GM12801 (cell line): ENCODE measurements around the gene EHBP1.

ENCODE experiments used
- TF ChIP-seq, protein P1 (sequence below): IDR thresholded peaks from one replicate; pipeline ENCODE4 v1.5.1; 2011; ENCODE audit warnings: control low read depth; ENCODE audit not compliant: insufficient read length; ENCODE audit errors: extremely low read depth

The EHBP1 gene

GRCh38 chr2:63071664-63072063, 366.2 kb downstream of the EHBP1 start:
- TF ChIP-seq, protein P1, sequence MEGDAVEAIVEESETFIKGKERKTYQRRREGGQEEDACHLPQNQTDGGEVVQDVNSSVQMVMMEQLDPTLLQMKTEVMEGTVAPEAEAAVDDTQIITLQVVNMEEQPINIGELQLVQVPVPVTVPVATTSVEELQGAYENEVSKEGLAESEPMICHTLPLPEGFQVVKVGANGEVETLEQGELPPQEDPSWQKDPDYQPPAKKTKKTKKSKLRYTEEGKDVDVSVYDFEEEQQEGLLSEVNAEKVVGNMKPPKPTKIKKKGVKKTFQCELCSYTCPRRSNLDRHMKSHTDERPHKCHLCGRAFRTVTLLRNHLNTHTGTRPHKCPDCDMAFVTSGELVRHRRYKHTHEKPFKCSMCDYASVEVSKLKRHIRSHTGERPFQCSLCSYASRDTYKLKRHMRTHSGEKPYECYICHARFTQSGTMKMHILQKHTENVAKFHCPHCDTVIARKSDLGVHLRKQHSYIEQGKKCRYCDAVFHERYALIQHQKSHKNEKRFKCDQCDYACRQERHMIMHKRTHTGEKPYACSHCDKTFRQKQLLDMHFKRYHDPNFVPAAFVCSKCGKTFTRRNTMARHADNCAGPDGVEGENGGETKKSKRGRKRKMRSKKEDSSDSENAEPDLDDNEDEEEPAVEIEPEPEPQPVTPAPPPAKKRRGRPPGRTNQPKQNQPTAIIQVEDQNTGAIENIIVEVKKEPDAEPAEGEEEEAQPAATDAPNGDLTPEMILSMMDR = no peak

GRCh38 chr2:63073994-63074393, 368.5 kb downstream of the EHBP1 start:
- TF ChIP-seq, protein P1 = no peak

GRCh38 chr2:63078852-63079606, 373.5 kb downstream of the EHBP1 start:
- TF ChIP-seq, protein P1 = no peak

DNA sequence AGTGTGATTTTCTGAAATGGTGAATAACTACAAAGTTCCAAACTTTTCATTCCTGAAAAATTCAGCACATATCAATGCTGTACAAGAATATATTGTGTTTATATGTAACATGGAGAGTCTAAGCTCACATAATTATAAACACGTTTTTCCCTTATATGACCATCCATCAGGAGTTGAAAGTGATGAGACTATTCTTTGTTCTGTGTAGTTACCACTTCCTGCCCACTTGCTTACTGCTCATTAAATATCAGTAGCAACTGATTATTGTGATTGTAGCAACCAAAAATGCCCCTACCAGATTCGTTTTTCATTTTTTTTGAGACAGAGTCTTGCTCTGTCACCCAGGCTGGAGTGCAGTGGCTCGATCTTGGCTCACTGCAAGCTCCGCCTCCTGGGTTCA, 375.9 kb downstream of the EHBP1 start:
- TF ChIP-seq, protein P1 = no peak

GRCh38 chr2:63086687-63087086, 381.2 kb downstream of the EHBP1 start:
- TF ChIP-seq, protein P1 = no peak

- TF ChIP-seq, protein P1 = no peak
These were observed 386.9 kb downstream of the EHBP1 start for GRCh38 chr2:63092401-63092800.

DNA sequence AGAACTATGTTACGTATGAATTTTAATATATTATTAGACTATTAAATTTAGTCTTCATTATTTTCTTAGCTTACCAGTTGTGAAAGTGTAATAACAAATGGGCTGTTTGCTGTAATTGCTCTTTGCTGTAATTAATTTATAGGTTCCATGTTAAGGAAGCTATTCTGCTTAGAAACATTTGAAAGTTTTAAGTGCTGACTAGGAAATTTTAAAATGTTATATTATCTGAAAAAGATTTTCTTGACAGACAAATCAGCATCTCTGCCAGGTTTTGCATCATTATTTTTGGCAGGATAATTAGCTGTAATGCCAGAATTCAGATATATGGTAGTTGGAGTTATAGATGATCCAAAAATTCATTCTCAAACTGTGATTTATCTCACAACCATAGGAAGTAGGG, 387.3 kb downstream of the EHBP1 start:
- TF ChIP-seq, protein P1 = no peak
